ENCODE data around the gene PPM1D.

DNA sequence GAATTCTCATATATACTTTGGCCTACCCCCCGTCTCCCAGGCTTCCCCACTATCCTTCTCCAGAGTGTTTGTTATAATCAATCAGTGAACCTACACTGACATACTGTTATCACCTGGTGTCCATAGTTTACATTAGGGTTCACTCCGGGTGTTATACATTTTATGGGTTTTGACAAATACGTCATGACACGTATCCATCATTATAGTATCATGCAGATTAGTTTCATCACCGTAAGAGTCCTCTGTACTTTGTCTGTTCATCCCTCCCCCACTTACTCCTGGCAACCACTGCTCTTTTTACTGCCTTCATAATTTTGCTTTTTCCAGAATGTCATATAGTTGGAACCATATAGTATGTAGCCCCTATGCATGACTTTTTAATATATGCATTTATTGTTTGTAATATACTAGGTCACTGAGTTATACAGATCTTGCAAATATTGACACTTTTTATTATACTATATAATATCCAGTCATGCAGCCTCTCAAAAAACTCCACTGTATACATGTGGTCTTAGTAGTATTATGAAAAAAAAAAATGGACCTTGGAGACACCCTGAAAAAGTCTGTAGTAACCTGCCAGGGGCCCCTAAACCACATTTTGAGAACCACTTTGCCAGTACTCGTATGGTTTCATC is 28.4 kb downstream of the PPM1D start:
- no peak for TF ChIP-seq POLR2A (IDR thresholded peaks at IDR 0.05)
- TF ChIP-seq, protein P1, sequence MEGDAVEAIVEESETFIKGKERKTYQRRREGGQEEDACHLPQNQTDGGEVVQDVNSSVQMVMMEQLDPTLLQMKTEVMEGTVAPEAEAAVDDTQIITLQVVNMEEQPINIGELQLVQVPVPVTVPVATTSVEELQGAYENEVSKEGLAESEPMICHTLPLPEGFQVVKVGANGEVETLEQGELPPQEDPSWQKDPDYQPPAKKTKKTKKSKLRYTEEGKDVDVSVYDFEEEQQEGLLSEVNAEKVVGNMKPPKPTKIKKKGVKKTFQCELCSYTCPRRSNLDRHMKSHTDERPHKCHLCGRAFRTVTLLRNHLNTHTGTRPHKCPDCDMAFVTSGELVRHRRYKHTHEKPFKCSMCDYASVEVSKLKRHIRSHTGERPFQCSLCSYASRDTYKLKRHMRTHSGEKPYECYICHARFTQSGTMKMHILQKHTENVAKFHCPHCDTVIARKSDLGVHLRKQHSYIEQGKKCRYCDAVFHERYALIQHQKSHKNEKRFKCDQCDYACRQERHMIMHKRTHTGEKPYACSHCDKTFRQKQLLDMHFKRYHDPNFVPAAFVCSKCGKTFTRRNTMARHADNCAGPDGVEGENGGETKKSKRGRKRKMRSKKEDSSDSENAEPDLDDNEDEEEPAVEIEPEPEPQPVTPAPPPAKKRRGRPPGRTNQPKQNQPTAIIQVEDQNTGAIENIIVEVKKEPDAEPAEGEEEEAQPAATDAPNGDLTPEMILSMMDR (IDR thresholded peaks at IDR 0.05) = no peak

All from thyroid gland (tissue), 4 donors.